GM21526 (cell line): ENCODE measurements around the gene GPRIN2.
"Not testable (repeated sequence)": the region's sequence is repeated elsewhere in the genome, so short reads cannot be mapped to it uniquely, and the experiment has no call there.

Source experiments
- ATAC-seq: cut with Tn5 transposase; IDR thresholded peaks from one replicate; pipeline ENCODE4 v1.9.1; 2021; ENCODE audit warnings: moderate library complexity; ENCODE audit not compliant: unreplicated experiment, low FRiP score

GPRIN2 gene

DNA sequence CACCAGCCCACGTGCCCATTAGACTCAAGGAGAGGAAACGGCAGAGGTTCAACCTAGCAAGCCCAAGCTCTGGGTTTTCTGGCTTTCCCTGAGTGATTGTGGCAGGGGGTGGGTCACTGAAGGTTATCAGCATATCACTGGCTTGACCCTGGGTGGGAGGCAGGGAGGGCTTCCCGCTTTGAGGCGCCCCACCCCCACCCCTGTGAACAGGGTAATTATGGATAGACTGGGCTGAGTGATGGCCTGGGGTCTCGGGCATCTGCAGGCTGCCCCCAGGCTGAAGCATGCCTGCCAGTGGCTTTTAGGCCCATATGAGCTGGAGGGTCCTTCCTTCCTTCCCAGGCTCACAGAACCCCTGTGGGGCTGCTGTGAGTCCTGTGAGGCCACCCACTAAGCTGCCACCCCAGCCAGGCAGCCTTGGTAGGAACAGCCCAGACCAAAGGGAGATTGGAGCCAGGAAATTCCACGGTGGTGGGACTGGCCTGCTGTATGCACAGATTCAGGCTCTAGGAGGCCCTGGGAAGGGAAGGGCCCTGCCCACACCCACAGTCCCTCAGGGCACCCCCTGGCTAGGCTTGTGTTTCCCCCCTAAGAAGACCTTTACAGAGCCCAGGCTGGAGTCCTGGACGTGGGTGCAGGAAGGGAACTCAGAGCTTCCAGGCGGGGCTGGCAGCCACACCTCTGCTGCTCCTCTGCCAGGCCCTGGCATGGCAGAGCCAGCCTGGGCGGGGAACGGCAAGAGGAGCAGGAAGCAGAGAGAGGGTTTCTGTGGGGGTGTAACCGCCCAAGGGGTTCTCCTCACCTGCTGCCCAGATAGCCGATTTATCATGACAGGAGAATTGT is 33.1 kb downstream of the GPRIN2 start:
- no peak for ATAC-seq

DNA sequence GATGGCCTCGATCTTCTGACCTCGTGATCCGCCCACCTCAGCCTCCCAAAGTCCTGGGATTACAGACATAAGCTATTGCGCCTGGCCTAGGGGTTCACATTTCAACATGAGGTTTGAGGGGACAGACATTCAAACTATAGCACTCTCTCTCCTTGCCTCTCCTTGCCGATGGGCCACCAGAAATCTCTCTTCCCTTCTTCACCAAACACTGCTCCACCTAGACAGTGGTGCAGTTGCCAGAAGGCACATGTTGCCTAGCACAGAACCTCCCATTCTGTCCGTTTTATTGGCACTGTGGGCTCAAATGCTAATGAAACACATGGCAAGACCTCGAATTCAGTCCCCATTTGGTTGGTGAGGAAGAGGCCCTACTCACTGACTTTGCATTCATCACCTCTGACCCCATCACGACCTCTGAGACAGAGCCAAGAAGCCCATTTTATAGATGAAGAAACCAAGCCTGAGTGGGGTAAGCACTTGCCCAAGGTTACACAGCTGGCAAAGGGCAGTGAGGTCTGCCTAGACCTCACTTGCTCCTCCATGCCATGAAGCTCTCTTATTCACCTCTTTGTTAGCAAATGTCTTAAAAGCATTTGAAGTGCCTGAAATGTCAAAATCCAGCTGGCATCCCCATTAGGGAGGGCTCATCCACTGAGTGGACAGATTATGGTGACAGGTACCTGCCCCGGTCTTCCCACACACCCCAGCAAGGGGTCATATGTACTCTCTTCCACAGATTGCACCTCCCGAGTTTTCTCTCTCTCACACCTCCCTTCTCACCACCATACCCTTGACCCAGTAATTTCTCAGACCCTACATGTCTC is 34.0 kb downstream of the GPRIN2 start:
- no peak for ATAC-seq

DNA sequence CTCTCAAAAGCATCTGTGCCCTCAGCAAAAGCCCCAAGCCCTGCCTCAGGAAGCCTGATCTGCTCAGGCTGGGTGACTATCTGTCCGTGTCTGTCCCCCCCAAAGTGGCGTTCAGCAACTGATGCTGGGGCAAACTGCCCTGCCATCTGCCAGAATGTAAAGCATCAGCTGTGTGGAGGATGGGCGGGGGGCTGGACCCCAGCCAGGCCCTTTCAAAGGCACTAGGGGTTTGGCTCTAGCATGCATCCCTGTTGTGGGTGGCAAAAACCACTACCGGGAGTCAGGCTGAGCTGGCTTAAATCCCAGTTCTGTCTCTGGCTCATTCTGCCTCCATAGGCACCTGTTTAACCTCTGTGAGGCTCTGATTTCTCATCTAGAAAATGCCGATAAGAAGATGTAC is 35.5 kb downstream of the GPRIN2 start:
- no peak for ATAC-seq

DNA sequence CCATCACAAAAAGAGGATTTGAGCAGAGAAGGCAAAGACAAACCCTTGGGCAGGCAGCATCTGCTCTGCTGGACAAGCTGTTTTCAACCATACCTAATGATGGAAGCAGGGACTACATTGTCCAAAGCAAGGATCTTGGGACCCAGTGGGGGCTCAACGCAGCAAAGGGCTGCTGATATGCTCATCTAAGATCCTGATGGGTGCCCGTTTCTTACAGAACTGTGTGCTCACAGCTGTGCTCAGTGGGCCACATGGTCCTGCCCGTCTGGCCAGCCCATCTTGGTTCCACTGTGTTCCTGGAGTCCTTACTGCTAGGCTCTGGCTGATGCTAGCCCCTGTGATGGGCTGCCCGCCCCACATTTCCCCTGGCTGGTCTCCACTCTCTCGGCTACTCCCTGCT is 36.1 kb downstream of the GPRIN2 start:
- ATAC-seq: no peak

DNA sequence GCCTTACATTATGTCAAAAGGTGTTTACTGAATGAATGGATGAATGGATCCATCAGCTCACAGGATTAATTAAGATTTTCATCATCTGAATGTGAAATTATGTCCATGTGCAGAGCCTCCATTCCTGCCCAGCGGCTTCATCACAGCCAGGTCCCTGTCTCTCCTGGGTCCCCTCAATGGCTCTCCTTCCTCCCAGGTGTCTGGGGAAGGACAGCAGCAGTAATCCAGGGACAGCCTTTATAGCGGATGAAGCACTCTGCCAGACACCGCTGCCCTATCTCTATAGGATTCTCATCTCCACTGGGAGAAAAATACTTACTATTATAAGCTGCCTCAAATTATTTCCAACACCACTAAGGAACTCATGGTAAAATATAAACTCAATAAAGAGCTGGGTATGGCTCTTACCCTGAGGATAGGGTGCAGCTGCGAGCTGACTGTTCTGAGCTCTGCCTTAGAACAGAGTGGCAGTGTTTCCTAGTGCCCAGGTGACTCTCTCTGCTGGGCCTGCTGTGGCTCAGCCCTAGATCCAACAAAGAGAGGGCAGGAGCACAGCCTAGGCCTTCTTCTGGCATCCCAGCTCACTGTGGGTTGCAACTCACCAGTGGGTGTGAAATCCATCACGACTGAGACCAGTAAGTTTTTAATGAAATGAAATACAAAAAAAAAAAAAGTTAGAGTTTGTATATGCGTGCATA is 38.3 kb downstream of the GPRIN2 start:
- ATAC-seq: no peak

DNA sequence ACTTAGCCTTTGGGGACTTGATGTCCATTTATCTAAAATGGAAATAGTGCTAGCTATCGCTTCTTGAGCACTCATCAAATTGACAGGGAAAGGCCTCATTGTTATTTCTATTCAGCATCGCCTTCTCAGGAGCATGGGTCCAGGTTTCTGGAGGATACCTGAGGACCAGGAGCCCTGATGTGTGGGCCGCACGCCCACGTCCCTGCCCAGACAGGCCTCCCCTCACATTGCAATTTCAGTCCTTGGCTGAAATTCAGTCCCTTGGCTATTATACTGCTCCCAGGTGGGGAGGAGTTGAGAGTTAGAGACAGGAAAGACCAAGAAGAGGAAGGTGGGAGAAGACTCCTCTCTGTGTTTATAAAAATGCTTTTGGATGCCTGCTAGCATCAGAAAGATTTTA is 38.9 kb downstream of the GPRIN2 start:
- ATAC-seq: no peak

DNA sequence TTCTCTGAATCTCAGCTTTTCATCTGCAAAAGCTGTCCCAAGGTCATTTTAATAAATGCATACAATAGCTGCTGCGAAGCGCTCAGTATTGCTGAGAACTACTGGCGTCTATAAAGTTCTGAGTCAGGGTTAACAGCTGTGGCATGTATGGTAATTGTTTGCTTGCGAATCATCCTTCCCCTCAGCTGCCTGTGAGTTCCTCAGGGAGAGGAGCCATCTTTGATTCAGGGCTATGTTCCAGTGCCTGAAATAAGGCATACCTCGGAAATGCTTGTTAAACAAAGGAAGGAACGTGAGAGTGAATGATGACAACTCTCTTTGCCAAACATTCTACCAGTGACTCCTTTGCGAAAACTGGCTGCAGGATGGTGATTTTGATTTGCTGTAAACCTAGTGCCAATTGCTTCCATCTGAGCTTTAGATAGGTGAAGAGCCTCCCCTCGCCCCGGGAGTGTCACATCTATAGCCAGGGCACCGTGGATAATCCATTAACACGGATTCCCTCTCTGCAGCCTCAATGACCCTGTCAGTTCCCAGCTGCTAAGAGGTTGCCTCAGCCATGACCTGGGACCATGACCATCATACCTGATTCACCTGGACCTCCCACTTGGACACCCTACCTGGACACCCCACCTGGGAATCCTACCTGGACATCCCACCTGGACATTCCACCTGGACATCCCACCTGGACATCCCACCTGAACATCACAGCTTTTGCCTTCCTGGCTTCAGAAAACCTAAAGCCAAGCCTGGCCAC is 39.6 kb downstream of the GPRIN2 start:
- ATAC-seq: no peak

DNA sequence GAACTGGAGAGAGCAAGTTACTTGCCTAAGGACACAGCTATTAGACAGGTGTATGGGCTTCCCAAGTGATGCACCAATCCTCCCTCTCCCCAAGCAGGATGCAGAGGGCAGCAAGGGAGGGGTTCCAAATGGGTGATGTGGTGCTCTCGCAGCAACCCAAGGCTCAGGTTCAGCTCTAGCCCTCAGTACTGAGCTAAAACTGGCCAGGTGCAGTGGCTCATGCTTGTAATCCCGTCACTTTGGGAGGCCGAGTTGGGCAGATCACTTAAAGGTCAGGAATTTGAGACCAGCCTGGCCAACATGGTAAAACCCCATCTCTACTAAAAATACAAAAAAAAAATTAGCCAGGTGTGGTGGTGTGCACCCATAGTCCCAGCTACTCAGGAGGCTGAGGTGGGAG is 40.7 kb downstream of the GPRIN2 start:
- no peak for ATAC-seq

DNA sequence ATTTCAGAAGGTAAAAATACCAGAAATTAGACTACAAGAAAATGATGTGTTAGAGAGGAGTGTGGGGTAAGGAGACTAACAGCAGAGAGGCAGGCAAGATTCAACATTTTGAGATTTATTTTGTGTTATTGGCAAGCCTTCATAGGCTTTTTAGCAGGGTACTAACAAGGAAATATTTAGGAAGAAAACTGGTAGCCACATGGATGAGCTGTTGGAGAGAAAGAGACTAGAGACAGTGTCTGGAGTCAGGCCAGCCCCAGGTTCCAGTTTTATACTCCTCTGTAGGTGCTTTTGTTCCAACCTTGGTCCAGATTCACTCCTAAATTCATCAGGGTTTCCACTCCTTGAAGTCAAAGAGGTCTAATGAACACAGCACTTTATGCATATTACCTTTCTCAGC is 41.1 kb downstream of the GPRIN2 start:
- ATAC-seq: no peak

DNA sequence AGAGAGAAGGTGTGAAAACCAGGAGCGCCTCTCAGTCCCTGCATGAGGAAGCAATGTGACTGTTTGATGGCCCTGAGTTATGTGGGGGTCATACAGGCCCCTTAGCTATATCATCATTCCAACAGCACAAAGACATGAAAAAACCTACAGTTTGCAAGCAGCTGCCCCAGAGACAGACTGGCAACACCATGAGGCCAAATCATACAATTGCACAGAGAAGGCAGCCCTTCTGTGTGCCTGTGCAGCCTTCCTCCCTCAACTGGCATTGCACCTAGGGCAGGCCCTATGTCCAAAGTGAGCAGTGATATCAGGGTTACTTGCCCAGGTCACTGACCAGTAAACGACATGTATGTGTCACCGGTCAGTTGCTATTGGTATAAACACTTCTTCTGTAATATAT is 41.6 kb downstream of the GPRIN2 start:
- no peak for ATAC-seq

DNA sequence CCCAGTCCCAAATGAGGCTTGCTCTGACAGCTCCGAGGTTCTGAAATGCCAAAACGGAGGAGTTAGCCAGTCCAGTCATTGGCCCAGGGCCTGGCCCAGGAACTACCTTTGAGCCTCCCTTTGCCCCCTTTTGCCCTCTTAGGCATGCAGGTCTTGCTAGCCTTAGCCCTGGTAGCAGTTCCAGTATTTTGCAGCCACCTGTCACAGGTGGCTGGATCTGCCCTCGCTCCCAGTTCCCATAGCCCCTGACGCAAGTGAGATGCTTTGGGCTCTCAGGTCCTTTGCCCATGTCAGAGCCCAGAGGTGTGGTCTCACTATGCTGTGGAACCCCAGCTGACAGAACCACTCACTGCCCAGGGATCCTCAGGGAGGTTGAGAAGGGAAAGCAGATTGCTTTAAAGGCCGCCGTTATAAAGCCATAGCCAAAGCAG is 42.0 kb downstream of the GPRIN2 start:
- ATAC-seq: no peak

DNA sequence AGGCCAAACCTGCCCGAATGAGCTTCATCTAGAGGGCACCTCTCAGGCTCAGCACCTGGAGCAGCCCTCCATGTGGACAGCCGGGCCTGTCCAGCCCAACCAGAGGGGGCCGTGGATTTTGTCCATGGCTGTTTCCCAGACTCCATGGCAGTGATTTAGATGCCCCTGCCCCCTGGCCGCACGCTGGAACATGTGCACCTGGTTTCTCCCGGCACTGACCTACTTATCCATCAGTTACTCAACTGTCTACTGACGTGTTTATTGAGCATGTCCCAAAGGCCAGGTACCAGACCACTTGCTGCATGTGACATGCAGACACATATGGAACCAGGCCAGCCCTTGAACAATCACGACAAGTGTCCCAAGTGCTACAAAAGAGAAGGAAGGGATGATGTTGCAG is 43.1 kb downstream of the GPRIN2 start:
- not testable (repeated sequence) for ATAC-seq

DNA sequence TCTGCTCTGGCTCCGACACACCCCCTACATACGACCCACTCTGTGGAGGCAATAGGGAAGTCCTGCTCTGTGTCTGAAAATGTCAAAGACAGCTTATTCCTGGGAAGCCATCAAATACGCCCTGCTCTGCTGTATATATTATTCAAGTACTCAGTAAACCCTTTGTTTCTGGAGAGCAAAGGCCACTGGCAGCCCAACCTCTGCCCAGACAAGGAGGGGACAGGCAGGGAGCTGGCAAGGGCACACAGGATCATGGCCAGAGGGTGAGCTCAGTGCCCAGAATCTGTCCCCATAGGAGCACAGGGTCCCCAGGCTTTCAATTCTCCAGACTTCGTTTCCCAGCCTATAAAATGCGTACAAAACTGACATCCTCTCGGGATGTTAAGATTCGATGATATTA is 43.7 kb downstream of the GPRIN2 start:
- not testable (repeated sequence) for ATAC-seq

DNA sequence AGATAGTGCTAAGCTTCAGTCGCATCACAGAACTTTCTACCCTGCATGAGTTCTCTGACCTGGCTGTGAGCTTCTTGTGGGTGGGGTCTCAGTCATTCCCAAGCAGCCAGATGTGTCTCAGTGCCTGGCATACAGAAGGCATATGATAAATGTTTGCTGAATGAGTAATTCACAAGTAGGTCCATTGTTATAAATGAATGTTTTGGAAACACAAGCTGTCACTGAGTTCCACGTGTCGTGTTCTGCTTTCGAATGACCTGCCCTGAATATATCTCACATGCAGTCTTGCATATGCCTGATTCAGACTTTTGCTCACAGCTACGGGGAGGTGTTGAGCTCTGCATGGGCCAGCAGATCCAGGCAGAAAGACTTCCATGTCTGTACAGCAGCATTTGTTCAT is 44.5 kb downstream of the GPRIN2 start:
- not testable (repeated sequence) for ATAC-seq
